Esophagus squamous epithelium (tissue), 4 donors: ENCODE data around the gene PSME2.

Source experiments
- POLR2A ChIP-seq, 4 donors: fragments of 450-650 bp; IDR thresholded peaks; one replicate each; pipeline ENCODE4 v1.6.1; 2017; ENCODE audit warnings: antibody characterized with exemption in 4 of 4, mild to moderate bottlenecking in 4 of 4, moderate library complexity in 3 of 4
- TF ChIP-seq, protein P1 (sequence below), 6 experiments: fragments of 450-650 bp in 4 of 6; fragments of 200-600 bp in 2 of 6; sonication (generic) in 2 of 6; IDR thresholded peaks; one replicate each; pipeline ENCODE4 v1.5.1; 2016 to 2019; ENCODE audit warnings: antibody characterized with exemption in 6 of 6, mild to moderate bottlenecking in 4 of 6, moderate library complexity in 4 of 6

DNA sequence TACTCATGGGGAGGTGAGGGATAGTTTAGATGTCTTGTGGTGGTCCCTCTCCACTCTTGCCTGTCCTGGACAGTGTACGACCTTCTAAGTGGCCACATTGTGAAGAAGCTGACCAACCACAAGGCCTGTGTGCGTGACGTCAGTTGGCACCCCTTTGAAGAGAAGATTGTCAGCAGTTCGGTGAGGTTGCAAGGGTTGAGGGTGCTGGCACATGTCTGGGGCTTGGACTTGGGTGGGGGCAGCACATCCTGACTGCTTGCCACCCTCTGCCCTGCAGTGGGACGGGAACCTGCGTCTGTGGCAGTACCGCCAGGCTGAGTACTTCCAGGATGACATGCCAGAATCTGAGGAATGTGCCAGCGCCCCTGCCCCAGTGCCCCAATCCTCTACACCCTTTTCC lies 23.5 kb downstream of the PSME2 start:
- TF ChIP-seq, protein P1, sequence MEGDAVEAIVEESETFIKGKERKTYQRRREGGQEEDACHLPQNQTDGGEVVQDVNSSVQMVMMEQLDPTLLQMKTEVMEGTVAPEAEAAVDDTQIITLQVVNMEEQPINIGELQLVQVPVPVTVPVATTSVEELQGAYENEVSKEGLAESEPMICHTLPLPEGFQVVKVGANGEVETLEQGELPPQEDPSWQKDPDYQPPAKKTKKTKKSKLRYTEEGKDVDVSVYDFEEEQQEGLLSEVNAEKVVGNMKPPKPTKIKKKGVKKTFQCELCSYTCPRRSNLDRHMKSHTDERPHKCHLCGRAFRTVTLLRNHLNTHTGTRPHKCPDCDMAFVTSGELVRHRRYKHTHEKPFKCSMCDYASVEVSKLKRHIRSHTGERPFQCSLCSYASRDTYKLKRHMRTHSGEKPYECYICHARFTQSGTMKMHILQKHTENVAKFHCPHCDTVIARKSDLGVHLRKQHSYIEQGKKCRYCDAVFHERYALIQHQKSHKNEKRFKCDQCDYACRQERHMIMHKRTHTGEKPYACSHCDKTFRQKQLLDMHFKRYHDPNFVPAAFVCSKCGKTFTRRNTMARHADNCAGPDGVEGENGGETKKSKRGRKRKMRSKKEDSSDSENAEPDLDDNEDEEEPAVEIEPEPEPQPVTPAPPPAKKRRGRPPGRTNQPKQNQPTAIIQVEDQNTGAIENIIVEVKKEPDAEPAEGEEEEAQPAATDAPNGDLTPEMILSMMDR (IDR thresholded peaks at IDR 0.05) = no peak
- no peak for TF ChIP-seq POLR2A (IDR thresholded peaks at IDR 0.05)
